Fibroblast of skin of left quadriceps (primary cell): ENCODE data around the gene ISL1.

ENCODE experiments used
- DNase-seq, 2 experiments: peaks; one replicate each; pipeline ENCODE4 v3.0.0-alpha.2; 2013; ENCODE audit warnings: low read depth in 2 of 2

ISL1 gene

DNA sequence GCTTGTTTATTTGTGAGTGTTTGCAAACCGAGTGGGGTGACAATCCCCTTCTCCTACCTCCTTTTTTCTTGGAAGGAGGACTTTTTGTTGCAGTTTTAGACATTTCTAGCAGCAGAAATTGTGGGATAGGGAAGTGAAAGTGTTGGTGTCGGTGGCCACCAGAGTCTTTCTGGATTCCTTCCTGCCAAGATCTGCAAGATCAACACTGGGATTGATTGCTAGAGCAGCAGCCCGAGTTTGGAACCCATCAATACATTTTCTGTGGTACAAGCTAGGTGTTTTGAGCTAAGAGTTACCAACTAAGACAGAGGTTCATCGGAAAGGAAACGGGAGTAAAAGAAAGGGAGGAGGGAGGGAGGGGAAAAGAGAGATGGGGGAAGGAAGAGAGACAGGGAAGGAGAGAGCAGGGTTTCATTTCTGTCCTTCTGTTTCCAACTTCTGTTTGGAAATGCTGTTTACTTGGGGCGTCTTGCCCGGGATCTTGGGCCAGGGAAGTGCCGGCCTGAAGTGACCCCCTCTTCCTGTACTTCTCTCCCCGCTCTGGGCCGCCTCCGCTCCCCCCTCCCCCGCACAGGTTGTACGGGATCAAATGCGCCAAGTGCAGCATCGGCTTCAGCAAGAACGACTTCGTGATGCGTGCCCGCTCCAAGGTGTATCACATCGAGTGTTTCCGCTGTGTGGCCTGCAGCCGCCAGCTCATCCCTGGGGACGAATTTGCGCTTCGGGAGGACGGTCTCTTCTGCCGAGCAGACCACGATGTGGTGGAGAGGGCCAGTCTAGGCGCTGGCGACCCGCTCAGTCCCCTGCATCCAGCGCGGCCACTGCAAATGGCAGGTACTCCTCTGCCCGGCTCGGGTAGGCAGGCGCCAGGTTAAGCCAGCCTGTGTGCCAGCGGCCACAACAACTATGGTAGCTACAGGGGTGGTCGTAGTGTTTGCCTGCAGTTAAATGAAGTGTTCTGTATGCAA is 4.0 kb downstream of the ISL1 start:
- no peak for DNase-seq

- DNase-seq = no peak
Observed at GRCh38 chr5:51387884-51388275, 4.6 kb downstream of the ISL1 start.

- no peak for DNase-seq
Observed at GRCh38 chr5:51388488-51389287, 5.4 kb downstream of the ISL1 start.

- DNase-seq = no peak
Observed at GRCh38 chr5:51389288-51389576, 6.0 kb downstream of the ISL1 start.

DNA sequence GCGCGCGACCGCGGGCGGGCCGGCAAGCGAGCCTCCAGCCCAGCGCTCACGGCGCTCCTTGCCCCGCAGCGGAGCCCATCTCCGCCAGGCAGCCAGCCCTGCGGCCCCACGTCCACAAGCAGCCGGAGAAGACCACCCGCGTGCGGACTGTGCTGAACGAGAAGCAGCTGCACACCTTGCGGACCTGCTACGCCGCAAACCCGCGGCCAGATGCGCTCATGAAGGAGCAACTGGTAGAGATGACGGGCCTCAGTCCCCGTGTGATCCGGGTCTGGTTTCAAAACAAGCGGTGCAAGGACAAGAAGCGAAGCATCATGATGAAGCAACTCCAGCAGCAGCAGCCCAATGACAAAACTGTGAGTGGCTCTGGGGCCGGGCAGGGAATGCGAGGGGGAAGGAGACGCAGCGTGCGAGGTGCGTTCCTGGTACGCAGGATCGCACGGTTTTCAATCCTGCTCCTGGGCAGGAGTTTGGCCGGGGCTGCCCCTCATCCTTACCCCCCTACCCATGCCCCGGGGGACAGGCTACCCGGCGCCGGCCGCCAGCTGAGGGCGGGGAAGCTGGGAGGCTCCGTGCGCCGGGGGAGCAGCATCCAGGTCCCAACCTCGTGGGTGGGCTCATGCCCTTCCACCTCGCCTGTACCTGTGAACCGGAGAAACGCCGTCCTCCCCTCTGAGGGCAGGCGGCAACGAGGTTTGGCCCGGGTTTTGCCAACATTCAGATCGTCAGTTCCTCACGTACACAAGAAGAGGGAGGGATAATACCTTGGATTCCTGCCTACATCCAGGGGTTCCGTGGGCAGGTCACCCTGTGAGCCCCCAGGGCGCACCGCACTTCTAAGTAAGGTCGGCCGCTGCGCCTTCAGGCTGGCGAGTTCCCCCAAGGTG is 6.6 kb downstream of the ISL1 start:
- no peak for DNase-seq

DNA sequence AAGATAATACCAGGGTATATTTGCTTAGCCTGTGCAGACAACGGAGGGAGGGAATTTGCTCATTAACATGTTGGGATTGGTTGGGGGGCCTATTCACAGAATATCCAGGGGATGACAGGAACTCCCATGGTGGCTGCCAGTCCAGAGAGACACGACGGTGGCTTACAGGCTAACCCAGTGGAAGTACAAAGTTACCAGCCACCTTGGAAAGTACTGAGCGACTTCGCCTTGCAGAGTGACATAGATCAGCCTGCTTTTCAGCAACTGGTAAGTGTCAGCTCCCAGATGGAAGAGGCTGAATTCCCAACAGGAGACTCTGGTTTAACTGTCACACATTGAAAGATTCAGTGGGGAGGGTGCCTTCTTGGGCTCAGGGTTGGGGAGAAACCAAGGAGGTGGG is 7.9 kb downstream of the ISL1 start:
- DNase-seq = no peak

DNA sequence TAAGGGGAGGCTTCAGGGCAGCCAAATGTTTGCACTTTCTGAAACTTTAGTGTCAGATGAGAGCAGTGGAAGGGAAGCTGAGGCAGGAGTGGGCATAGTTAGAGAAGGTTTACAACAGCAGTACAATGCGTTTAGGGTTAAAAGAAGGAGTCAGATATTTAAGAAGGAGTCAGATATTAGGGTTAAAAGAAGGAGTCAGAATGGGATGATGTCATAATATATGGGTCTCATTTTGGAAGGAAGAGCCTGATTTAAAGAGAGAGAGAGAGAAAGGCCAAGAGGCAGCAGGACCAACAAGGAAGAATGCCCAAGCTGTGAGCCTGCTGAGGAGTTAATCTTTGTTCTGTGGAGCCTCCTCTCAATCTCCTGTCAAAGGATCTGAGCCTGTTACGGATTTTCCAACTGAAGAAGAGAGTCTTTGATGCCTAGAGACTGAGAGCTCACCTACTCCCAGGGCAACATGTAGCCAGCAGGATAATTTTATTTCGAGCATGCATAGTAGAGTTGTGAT is 9.5 kb downstream of the ISL1 start:
- no peak for DNase-seq

- DNase-seq = no peak
Observed at GRCh38 chr5:51394609-51395008, 11.4 kb downstream of the ISL1 start.

DNA sequence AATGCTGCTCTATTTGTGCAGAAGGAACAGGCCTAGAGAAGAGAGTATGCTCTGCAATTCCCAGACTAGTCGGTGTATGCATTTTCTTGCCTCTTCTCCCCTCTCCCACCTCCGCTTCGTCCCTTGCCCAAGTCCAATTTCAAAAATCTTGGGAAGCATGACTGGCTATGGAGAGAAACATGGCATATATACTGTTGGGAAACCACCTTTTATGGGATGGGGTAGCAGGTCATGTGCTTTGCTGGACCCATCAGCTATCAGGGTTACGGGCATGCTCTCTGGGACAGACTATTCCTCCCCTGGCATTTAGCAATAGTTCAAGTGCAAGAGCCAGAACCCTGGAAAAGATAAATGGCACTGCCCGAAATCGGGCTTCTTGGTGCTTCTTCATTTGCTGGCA is 12.0 kb downstream of the ISL1 start:
- no peak for DNase-seq

GRCh38 chr5:51395666-51396356 is 12.6 kb downstream of the ISL1 start:
- DNase-seq = no peak

DNA sequence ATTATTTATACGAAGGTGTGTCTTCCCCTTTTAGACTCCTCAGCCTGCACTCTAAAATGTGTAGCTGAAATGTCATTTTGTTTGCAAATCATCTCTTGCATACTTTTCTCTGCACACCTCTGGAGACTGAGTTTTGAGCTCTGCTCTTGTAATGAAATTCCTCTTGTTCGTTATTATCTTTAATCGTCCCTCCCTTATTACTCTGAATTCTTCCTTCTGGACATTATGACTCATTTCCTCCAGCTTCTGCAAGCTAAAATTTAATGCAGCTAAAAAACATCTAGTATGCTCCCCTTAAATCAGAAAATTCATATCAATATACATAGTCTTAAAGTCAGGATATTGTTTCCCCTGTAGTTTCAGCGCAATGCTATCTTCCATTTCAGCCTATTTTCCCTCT is 13.5 kb downstream of the ISL1 start:
- DNase-seq = no peak

DNA sequence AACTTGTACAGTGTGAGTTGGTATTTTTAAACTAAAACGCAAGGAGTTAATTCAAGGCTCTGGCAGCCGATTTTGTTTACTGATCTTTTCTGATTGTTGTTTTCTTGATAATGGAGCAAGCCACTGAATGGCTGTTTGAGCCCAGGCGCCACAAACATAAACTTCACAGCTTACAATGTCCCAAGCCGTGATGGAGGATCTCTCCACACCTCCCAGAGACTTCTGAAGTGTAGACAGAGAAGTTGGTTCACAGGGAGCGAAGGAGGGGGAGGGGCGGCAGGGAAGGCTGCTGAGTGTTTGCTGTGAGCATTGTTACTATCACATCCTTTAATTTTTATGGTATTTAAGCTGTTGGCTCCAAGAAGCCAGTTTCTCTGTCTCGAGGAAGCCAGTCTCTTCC is 14.7 kb downstream of the ISL1 start:
- DNase-seq = no peak

DNA sequence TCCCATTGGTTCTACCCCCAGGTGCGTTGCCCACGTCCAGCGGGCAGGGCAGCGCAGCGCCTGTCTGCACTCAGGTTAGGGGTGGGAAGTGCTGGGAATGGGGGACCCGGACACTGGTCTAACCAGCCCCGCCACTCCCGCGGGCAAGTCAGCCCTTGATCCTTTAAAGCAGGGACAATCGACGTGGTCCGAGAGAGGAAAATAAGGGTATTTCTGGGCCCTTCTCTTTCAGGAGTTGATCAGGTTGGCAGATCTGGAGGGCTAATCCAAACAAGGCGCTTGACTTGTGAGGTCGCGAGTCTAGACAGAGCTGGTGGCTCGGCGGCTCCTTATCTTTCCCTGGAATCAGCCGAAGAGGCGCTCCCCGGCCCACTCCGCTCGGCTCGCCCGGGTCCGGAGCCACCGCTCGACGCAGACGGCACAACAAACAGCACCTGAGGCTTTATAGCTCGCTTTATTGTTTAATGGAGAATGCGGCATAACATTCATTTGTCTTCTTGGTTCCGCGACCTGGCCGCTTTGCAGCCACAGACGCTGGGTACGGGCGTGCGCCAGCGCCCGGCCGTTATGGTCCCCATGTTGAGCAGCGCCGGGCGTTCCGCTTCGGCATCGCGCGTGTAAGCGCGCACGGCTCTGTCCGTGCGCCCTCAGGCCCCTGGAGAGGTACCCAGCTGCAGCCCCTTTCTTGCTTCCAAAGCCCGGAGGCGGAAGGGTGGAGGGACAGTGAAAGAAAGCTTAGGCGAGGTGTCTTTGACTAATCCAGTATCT is 15.8 kb downstream of the ISL1 start:
- no peak for DNase-seq

DNA sequence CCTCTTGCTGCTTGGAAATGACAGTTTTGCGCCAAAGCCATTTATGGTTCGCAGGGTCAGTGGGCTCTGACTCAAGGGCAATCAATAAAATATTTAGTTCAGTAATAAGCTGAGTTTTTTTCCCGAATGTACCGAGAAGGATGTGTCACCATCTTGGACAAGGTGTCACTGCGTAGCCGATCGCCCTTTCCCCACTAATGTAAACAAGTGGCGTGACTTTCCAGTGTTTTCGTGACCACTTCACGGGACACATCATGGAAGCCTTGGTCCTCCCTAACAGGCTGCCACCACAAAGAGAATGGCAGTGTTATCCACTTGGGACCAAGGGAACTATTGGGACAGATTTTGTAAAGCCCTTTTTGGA is 16.4 kb downstream of the ISL1 start:
- DNase-seq = no peak

GRCh38 chr5:51404255-51404654 is 21.0 kb downstream of the ISL1 start:
- DNase-seq = no peak

- DNase-seq = no peak
Observed at GRCh38 chr5:51411921-51412325, 28.7 kb downstream of the ISL1 start.

GRCh38 chr5:51414516-51414915 is 31.3 kb downstream of the ISL1 start:
- no peak for DNase-seq

GRCh38 chr5:51416149-51416548 is 32.9 kb downstream of the ISL1 start:
- DNase-seq = no peak

- no peak for DNase-seq
Observed at GRCh38 chr5:51433052-51433710, 49.9 kb downstream of the ISL1 start.

GRCh38 chr5:51439232-51439631 is 56.0 kb downstream of the ISL1 start:
- no peak for DNase-seq
